ENCODE results near the gene EFCAB10. TPM values are rescaled to one million over a fixed set of nuclear protein-coding genes. Genes with fewer than 3 reads are reported as not detected.

EFCAB10 gene, protein sequence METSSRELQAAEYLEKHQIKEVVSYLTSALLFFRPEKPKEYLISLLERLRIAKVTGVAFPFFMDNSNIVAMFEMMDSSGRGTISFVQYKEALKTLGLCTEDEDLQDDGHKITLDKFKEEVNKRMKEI
- 0.49 TPM for polyA plus RNA-seq (2012; ENCODE audit: missing spikeins)

DNA sequence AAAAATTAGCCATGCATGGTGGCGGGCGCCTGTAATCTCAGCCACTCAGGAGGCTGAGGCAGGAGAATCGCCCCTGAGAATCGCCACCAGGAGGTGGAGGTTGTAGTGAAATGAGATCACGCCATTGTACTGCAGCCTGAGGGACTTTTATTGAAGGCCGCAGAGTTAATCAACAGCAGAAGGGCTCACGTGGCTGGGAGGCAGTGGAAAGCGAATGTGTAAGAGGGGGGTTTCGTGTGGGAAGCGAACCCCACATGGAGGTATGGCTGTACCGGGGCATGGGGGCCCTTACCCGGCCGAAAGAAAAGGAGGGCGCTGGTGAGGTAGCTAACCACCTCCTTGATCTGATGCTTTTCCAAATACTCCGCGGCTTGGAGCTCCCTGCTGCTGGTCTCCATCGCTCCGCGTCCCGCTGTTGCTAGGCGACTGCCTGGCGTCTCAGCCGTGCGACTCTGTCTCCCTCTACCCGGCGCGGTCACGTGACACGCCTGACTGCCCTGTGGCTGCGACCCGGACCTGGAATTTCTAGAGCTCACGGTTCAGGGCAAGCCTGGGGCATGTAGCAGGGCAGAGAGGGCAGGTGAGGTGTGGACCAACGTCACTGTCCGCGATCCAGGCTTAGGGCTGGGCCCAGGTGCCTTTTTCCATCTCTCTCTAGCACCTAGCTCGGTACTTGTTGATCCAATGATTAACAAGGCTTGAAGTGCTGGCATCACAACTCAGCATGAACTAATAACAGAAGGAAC is at the start of gene EFCAB10:
Gene EFCAB10 (minus strand): TSS at position 428 of the 746 bp plus-strand sequence. CDS start 30 bp downstream, at position 398.
- FAIRE-seq (no peak), DNase-seq (ENCODE audit: insufficient read length) (peak; percentile 58)
- TF ChIP-seq POLR2A (IDR thresholded peaks at IDR 0.05; ENCODE audit: low read depth, low read length), result no peak
- TF ChIP-seq TAF1 (IDR thresholded peaks at IDR 0.05; ENCODE audit: borderline replicate concordance, low read depth, low read length), result no peak
- TF ChIP-seq POLR2AphosphoS5 (IDR thresholded peaks at IDR 0.05; ENCODE audit: low read depth, low read length), result no peak

DNA sequence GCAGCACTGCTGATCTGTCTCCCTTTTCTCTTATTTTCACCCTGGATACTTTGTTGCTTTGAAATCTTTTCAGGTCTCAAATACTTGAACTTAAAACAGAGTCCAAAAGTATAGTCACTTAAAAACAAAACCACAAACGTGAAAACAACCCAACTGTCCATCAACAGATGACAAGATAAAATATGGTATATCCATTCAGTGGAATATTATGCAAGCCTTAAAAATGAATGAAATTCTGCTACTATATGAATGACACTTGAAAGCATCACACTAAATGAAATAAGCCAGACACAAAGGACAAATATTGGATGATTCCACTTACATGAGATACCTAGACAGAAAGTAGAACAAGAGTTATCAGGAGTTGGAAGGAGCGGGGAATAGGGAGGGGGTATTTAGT is 44.7 kb upstream of the EFCAB10 start:
- no peak for DNase-seq (ENCODE audit: insufficient read length)
- no peak for TF ChIP-seq POLR2AphosphoS5 (IDR thresholded peaks at IDR 0.05; ENCODE audit: low read depth, low read length)
- TF ChIP-seq POLR2A (IDR thresholded peaks at IDR 0.05; ENCODE audit: low read depth, low read length), result no peak
- TF ChIP-seq TAF1 (IDR thresholded peaks at IDR 0.05; ENCODE audit: borderline replicate concordance, low read depth, low read length), result no peak
- no peak for FAIRE-seq

DNA sequence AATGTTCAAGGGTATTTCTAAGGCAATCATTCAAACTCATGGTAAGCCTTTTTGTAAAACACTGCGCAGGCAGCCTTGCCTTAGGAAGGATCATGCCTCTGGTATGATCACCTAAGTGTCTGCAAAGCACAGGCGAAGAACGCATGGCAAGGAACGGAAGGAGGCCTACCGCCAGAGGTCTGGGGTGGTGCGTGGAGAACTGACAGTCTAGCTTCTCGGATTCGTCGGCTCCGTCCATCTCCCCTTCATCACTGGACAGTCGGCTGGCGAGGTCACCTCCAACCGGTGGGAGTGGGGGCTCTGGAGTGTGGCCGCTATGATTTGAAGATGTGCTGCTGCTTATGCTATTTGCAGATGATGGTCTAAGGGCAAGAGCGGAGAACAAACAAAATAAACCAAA is 42.6 kb upstream of the EFCAB10 start:
- FAIRE-seq, result no peak
- no peak for DNase-seq (ENCODE audit: insufficient read length)
- no peak for TF ChIP-seq POLR2A (IDR thresholded peaks at IDR 0.05; ENCODE audit: low read depth, low read length)
- TF ChIP-seq POLR2AphosphoS5 (IDR thresholded peaks at IDR 0.05; ENCODE audit: low read depth, low read length), result no peak
- TF ChIP-seq TAF1 (IDR thresholded peaks at IDR 0.05; ENCODE audit: borderline replicate concordance, low read depth, low read length), result no peak

DNA sequence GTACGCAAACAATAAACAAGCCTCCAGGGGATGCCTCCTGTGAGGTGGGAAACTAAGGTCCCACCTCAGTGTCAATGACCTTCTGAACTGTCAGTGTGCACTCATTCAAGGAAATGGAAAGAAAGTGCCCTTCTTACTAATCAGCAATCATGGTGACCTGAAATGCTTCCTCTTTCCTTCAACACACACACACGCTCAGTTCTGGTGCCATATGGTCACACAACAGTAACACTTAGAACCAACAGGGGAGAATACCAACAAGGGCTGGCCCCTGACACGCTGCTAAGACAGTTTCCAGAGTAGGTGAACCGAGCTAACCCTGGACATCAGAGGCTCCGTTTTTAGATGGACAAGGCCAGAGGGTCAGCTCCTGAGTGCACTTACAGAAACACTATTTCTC is 42.1 kb upstream of the EFCAB10 start:
- no peak for FAIRE-seq
- no peak for DNase-seq (ENCODE audit: insufficient read length)
- TF ChIP-seq POLR2A (IDR thresholded peaks at IDR 0.05; ENCODE audit: low read depth, low read length) (no peak), TAF1 (IDR thresholded peaks at IDR 0.05; ENCODE audit: borderline replicate concordance, low read depth, low read length) (no peak), POLR2AphosphoS5 (IDR thresholded peaks at IDR 0.05; ENCODE audit: low read depth, low read length) (no peak)

- DNase-seq (ENCODE audit: insufficient read length), result no peak
- no peak for FAIRE-seq
- TF ChIP-seq POLR2A (IDR thresholded peaks at IDR 0.05; ENCODE audit: low read depth, low read length), result no peak
- no peak for TF ChIP-seq TAF1 (IDR thresholded peaks at IDR 0.05; ENCODE audit: borderline replicate concordance, low read depth, low read length)
- no peak for TF ChIP-seq POLR2AphosphoS5 (IDR thresholded peaks at IDR 0.05; ENCODE audit: low read depth, low read length)
Observed at GRCh38 chr7:105622106-105622731, 40.9 kb upstream of the EFCAB10 start.

- no peak for TF ChIP-seq POLR2AphosphoS5 (IDR thresholded peaks at IDR 0.05; ENCODE audit: low read depth, low read length)
- TF ChIP-seq POLR2A (IDR thresholded peaks at IDR 0.05; ENCODE audit: low read depth, low read length), result no peak
- no peak for TF ChIP-seq TAF1 (IDR thresholded peaks at IDR 0.05; ENCODE audit: borderline replicate concordance, low read depth, low read length)
- no peak for DNase-seq (ENCODE audit: insufficient read length)
- FAIRE-seq, result no peak
Observed at GRCh38 chr7:105621617-105622016, 40.3 kb upstream of the EFCAB10 start.

GRCh38 chr7:105621176-105621575 is 39.9 kb upstream of the EFCAB10 start:
- TF ChIP-seq POLR2A (IDR thresholded peaks at IDR 0.05; ENCODE audit: low read depth, low read length) (no peak), TAF1 (IDR thresholded peaks at IDR 0.05; ENCODE audit: borderline replicate concordance, low read depth, low read length) (no peak), POLR2AphosphoS5 (IDR thresholded peaks at IDR 0.05; ENCODE audit: low read depth, low read length) (no peak)
- DNase-seq (ENCODE audit: insufficient read length), result no peak
- no peak for FAIRE-seq

DNA sequence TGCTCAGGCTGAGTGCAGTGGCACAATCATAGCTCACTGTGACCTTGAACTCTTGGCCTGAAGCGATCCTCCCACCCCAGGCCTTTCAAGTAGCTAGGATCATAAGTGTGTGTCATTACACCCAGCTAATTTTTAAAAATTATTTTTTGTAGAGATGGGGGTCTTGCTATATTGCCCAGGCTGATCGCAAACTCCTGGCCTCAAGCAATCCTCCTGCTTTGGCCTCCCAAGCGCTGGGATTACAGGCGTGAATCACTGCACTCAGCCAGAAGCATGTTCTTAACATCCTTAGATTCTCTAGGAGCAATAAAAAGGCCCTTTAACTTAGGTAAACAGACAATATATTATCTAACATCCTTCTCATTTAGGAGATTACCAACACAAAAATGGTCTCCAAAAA is 38.3 kb upstream of the EFCAB10 start:
- FAIRE-seq (no peak), DNase-seq (ENCODE audit: insufficient read length) (no peak)
- TF ChIP-seq POLR2AphosphoS5 (IDR thresholded peaks at IDR 0.05; ENCODE audit: low read depth, low read length) (no peak), POLR2A (IDR thresholded peaks at IDR 0.05; ENCODE audit: low read depth, low read length) (no peak), TAF1 (IDR thresholded peaks at IDR 0.05; ENCODE audit: borderline replicate concordance, low read depth, low read length) (no peak)

DNA sequence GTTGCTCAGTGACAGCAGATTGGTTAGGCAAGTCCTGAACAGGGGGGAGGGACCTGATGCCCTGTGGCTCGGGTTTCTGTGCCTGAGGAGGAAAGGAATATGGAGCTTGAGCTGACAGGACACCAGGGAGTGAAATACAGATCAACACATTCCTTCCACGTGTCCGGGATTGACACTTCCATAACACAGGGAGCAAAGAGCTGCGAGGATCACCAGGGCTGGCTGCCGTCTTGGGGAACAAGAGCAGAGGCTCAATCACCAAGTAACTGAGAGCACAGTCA is 36.7 kb upstream of the EFCAB10 start:
- no peak for FAIRE-seq
- no peak for DNase-seq (ENCODE audit: insufficient read length)
- no peak for TF ChIP-seq POLR2A (IDR thresholded peaks at IDR 0.05; ENCODE audit: low read depth, low read length)
- TF ChIP-seq TAF1 (IDR thresholded peaks at IDR 0.05; ENCODE audit: borderline replicate concordance, low read depth, low read length), result no peak
- no peak for TF ChIP-seq POLR2AphosphoS5 (IDR thresholded peaks at IDR 0.05; ENCODE audit: low read depth, low read length)

DNA sequence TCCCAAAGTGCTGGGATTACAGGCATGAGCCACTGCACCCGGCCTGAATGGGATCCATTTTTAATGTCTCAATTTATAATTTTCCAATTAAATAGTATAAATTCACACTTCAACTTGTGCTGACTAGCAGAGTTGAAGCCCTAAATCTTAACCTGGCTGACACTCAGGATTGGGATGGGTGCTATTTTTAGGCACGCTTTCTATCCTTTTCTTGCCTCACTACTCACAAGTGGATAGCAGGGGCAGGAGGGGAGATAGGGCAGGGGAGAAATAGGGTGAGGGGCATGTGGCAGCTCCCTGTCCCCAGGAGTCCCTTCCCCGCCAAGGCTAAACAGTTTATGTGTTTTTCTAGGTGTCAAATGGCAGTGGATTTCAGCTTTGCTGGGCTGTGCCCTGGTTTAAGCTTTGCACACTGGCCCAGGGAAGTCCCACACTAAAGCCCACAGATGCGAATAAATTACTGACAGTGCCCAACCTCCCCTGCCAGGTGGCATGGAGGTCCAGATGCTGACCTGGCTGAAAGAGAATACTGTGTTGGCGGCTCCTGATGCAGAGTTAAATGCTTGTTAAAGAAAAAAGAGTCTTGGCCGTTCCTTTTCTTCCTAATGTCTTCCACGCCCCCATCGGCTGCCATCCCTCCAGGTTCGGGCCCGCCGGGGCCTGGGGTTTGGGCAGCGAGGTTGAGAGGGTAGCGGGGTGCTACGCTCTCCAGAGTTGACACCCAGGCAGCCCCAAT is 36.2 kb upstream of the EFCAB10 start:
- FAIRE-seq (no peak), DNase-seq (ENCODE audit: insufficient read length) (no peak)
- TF ChIP-seq POLR2A (IDR thresholded peaks at IDR 0.05; ENCODE audit: low read depth, low read length) (no peak), TAF1 (IDR thresholded peaks at IDR 0.05; ENCODE audit: borderline replicate concordance, low read depth, low read length) (no peak), POLR2AphosphoS5 (IDR thresholded peaks at IDR 0.05; ENCODE audit: low read depth, low read length) (no peak)

GRCh38 chr7:105614341-105614840 is 33.1 kb upstream of the EFCAB10 start:
- FAIRE-seq (no peak), DNase-seq (ENCODE audit: insufficient read length) (no peak)
- TF ChIP-seq POLR2A (IDR thresholded peaks at IDR 0.05; ENCODE audit: low read depth, low read length) (no peak), TAF1 (IDR thresholded peaks at IDR 0.05; ENCODE audit: borderline replicate concordance, low read depth, low read length) (no peak), POLR2AphosphoS5 (IDR thresholded peaks at IDR 0.05; ENCODE audit: low read depth, low read length) (no peak)
